Activated CD4-positive, alpha-beta T cell treated with anti-CD3 and anti-CD28 coated beads, Interleukin-2, amount 50 U/mL, for 4 hours (primary cell): ENCODE data around the gene HTT.

Experiments
- DNase-seq, 2 experiments: peaks; one replicate each; pipeline ENCODE4 v3.0.0-alpha.2; 2020

Gene HTT

DNA sequence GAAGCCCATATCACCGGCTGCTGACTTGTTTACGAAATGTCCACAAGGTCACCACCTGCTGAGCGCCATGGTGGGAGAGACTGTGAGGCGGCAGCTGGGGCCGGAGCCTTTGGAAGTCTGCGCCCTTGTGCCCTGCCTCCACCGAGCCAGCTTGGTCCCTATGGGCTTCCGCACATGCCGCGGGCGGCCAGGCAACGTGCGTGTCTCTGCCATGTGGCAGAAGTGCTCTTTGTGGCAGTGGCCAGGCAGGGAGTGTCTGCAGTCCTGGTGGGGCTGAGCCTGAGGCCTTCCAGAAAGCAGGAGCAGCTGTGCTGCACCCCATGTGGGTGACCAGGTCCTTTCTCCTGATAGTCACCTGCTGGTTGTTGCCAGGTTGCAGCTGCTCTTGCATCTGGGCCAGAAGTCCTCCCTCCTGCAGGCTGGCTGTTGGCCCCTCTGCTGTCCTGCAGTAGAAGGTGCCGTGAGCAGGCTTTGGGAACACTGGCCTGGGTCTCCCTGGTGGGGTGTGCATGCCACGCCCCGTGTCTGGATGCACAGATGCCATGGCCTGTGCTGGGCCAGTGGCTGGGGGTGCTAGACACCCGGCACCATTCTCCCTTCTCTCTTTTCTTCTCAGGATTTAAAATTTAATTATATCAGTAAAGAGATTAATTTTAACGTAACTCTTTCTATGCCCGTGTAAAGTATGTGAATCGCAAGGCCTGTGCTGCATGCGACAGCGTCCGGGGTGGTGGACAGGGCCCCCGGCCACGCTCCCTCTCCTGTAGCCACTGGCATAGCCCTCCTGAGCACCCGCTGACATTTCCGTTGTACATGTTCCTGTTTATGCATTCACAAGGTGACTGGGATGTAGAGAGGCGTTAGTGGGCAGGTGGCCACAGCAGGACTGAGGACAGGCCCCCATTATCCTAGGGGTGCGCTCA is 165.8 kb downstream of the HTT start:
- DNase-seq: no peak

DNA sequence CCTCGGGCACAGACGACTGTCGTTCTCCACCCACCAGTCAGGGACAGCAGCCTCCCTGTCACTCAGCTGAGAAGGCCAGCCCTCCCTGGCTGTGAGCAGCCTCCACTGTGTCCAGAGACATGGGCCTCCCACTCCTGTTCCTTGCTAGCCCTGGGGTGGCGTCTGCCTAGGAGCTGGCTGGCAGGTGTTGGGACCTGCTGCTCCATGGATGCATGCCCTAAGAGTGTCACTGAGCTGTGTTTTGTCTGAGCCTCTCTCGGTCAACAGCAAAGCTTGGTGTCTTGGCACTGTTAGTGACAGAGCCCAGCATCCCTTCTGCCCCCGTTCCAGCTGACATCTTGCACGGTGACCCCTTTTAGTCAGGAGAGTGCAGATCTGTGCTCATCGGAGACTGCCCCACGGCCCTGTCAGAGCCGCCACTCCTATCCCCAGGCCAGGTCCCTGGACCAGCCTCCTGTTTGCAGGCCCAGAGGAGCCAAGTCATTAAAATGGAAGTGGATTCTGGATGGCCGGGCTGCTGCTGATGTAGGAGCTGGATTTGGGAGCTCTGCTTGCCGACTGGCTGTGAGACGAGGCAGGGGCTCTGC is 166.5 kb downstream of the HTT start:
- DNase-seq: no peak

DNA sequence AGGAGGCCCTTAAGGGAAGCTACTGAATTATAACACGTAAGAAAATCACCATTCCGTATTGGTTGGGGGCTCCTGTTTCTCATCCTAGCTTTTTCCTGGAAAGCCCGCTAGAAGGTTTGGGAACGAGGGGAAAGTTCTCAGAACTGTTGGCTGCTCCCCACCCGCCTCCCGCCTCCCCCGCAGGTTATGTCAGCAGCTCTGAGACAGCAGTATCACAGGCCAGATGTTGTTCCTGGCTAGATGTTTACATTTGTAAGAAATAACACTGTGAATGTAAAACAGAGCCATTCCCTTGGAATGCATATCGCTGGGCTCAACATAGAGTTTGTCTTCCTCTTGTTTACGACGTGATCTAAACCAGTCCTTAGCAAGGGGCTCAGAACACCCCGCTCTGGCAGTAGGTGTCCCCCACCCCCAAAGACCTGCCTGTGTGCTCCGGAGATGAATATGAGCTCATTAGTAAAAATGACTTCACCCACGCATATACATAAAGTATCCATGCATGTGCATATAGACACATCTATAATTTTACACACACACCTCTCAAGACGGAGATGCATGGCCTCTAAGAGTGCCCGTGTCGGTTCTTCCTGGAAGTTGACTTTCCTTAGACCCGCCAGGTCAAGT is 167.5 kb downstream of the HTT start:
- DNase-seq: no peak

- DNase-seq: no peak
These were observed 168.8 kb downstream of the HTT start for GRCh38 chr4:3243136-3243780.

DNA sequence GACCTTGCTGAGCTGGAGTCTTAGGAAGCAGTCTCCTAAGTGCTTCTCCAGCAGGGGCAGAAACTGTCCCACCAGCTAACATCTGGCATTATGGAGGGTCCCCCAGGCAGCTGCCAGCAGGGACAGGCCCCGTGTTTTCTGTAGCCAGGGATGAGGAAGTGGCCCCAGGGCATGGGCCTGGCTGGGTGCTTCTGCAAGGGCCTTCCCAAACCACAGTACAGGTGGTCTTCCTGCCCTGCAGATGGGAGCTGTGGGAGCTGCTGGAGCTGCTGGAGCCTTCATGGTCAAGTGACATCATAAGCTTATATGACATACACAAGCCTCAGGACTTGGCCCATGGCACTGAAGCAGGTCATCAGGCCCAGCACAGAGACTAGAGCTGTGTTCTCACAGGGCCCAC is 169.5 kb downstream of the HTT start:
- DNase-seq: no peak

DNA sequence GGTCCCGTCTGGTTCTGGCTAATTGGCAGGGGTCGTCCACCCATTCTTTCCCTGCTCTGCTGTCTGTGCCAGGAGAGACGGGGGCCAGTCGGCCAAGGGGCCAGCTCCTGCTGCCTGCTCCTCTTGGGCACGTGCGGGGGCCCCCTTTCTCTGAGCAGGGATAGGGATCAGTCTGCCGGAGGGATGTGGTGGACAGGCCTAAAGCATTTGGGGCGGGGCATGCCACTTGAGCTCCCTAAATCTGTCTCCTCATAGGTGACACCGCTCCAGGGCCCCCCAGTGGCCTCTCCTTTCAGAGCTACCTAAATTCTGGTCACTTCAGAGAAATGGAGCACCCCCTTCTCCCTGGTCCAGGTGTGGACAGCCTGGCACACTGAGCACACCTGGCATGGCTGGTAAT is 170.3 kb downstream of the HTT start:
- DNase-seq: no peak

GRCh38 chr4:3245676-3246075 is 171.2 kb downstream of the HTT start:
- DNase-seq: no peak

DNA sequence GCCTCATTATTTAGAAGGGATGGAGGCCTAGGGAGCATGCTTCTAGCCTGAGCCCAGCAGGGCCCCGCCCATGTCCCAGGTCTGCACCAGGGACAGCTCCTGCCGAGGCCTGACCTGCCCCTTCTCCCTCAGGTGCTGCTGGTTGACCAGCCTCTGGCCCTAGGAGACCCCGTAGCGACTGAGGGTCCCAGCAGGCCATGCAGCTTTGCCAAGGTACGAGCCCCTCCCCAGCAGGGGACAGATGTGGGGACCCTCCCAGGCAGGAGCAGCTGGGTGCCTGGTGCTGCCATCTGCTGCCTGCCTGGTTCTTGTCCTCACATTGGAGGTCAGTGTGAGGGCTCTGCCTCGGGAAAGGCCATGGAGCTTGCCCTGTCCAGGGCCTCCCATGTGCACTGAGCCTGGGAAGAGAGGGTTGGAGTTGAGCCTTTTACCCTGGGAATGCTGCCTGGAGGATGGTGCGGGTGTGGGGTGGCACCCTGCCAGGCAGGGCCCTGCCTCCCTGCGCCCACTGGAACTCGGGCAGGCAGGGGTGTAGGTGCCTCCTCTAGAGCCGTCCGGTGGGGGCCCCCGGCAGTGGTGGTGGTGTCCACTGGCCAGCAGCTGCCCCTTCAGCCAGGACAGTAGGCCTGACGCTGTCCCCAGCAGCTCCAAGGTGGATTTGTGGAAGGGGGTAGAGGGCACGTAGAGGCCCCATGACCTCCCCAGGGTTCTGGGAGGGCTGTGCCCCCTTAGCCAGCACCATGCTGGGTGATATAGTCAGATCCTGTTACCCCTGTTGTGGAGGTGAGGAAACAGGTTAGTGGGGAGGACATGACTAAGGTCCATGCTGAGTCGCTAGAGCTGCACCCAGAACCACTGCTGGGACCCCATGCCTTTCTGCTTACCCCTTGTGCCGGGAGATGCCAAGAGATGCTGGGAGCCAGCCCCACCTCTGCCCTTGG is 172.2 kb downstream of the HTT start:
- DNase-seq: no peak

DNA sequence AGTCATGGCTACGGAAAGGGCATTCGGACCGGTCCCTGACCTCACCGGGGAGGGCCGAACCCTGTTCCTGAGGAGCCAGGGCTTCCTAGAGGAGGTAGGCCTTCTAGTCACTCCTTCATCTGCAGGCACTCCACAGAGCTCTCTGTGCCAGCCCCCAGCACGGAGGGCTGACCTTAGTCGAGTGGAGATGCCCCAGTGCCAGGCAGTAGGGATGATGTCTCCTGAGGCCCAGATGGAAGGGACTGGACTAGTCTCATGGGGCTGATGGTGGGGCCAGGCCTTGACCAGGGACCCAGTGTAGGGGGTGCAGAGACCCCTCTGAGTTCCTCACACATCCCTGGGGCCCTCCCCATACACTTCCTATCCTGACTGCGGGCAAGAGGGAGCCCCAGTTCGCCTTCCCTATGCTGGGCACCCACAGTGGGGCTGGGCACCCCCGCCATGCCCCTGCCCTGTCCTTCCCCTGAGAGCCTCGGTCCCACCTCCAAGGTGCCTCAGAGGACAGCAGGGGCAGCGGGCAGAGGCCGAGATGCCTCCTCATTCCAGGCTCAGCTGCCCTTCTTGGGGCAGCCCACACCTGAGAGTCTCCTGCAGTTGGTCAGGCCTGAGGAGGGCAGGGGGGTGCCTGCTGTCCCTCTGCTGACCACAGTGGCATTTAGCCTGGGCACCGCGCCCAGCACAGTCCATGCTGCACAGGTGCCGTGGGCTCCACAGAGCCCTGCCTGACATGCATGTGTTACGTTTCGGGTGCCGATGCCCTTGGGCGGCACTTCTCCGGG is 173.1 kb downstream of the HTT start:
- DNase-seq: no peak

DNA sequence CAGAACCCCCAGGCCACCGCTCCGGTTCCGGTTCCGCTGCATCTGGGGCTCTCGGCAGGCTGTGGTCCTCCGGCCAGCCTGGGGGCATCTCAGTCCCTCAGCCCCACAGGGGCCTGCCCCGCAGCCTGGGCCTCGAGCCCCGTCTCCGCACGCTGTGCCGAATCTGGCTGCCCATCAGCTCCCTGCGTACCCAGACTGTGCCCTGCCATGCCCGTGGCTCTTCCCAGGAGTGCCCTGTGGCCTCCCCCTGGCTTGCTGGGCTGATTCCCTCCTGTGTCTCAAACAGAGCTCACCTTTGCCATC is 173.6 kb downstream of the HTT start:
- no peak for DNase-seq

DNA sequence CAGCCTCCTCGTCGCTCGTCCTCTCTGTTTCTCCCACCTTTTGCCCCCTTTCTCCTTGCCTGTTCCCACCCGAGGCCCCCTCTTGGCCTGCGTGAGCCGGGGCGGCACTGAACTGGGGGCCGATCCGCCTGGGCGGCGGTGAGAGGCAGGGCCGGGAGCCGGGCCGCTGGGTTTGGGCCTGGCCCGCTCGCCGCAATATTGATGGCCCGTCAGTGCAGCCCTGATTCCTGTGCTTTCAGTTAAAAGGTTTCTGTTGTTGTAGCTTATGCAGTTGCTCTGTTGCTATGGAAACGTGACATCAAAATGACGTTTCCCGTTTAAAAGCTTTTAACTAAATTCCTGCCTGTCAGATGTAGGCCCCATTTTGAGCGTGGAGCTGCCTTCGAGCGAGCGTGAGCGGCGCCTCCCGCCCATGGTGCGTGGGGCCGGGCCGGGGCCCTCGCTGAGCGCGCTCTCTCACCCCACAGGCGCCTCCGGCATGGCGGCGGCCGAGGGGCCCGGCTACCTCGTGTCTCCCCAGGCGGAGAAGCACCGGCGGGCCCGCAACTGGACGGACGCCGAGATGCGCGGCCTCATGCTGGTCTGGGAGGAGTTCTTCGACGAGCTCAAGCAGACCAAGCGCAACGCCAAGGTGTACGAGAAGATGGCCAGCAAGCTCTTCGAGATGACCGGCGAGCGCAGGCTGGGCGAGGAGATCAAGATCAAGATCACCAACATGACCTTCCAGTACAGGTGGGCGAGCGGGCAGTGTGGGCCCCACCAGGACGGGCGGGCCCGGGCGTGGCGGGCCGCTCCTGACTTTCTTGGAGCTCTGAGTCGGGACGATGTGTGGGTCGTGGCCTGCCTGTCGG is 174.6 kb downstream of the HTT start, which contains the start of gene MSANTD1:
TSS of gene MSANTD1 (plus strand) at position 349 of the 851 bp plus-strand sequence. CDS start at position 413, 64 bp downstream.
- no peak for DNase-seq

GRCh38 chr4:3249711-3250437 is 175.4 kb downstream of the HTT start:
- no peak for DNase-seq

DNA sequence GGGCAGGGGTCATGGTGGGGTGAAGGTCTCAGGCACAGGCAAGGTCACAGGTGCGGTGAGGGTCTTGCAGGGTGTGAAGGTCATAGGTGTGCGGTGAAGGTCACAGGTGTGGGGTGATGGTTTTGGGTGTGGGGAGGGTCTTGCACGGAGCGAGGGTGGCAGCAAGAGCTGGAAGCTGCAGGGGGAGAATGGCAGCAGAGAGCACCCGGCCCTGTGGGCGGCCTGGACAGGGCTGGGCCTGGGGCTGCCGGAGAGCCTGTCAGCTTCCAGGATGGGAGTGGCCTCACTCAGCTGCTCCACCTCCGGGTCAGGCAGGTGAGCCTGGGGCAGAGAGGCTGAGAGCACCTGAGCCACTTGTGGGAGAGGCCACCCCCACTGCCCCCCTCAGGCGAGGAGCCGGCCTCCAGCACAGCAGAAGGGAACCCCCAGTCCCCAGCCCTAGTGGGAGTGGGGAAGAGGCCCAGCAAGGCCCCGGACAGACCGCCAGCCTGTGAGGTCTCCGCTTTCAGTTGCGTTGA is 176.0 kb downstream of the HTT start:
- no peak for DNase-seq

- DNase-seq: no peak
These were observed 176.6 kb downstream of the HTT start for GRCh38 chr4:3250956-3251690.

GRCh38 chr4:3251691-3252479 is 177.4 kb downstream of the HTT start:
- DNase-seq: no peak

GRCh38 chr4:3252480-3252828 is 178.0 kb downstream of the HTT start:
- no peak for DNase-seq

- DNase-seq: no peak
These were observed 178.6 kb downstream of the HTT start for GRCh38 chr4:3252831-3253641.
